Endothelial cell of umbilical vein (primary cell): ENCODE data around the gene ARFGAP3. TPM values are rescaled to one million over a fixed set of nuclear protein-coding genes. Genes with fewer than 3 reads are reported as not detected.

Source experiments
- BruUV-seq: library from RNA; stranded (reverse); fragments of 400-500 nt; replicated peaks from 2 replicates; lab custom pipeline; 2021; lab: Mats Ljungman, UMichigan
- CTCF ChIA-PET: fragments of 300-600, 350-600 bp; sonication (Branson Sonifier 250); formaldehyde crosslinking; loops from one replicate; lab custom pipeline; 2021; ENCODE audit warnings: antibody characterized with exemption, inconsistent platforms; lab: Charles Lee
- POLR2A ChIA-PET: fragments of 300-600, 350-600 bp; sonication (Branson Sonifier 250); formaldehyde crosslinking; loops from one replicate; lab custom pipeline; 2021; ENCODE audit warnings: antibody characterized with exemption, inconsistent platforms; lab: Charles Lee
- DNase-seq: peaks from one replicate; pipeline ENCODE4 v3.0.0-alpha.2; 2011; ENCODE audit warnings: low read depth, low spot score
- FAIRE-seq: peaks from 2 replicates; lab custom pipeline; 2011; peaks lifted over from hg19 to GRCh38; lab: Jason Lieb, UNC
- H2AFZ ChIP-seq: 2 replicates; pipeline ENCODE4 v1.6.0; 2012; ENCODE audit warnings: low read depth, low read length, control low read depth, inconsistent platforms
- H3K27ac ChIP-seq: 2 replicates; pipeline ENCODE4 v1.5.1; 2011; ENCODE audit warnings: low read depth, mild to moderate bottlenecking, control low read depth, low read length, moderate library complexity; ENCODE audit not compliant: insufficient read depth
- H3K27me3 ChIP-seq, 2 experiments: 2 replicates each; pipeline versions ENCODE4 v1.6.0 to v1.6.1; 2011; ENCODE audit warnings: low read length in 2 of 2, mixed read lengths in 1 of 2; ENCODE audit not compliant: control insufficient read depth in 2 of 2, insufficient read depth in 2 of 2
- H3K36me3 ChIP-seq, 2 experiments: 2 replicates in 1 of 2; 3 replicates in 1 of 2; pipeline ENCODE4 v1.5.1; 2011; ENCODE audit warnings: low read length in 2 of 2, mild to moderate bottlenecking in 1 of 2, moderate library complexity in 1 of 2; ENCODE audit not compliant: control insufficient read depth in 2 of 2, insufficient read depth in 2 of 2; ENCODE audit errors: extremely low read depth in 1 of 2
- H3K4me1 ChIP-seq: 3 replicates; pipeline ENCODE4 v1.5.1; 2011; ENCODE audit warnings: mild to moderate bottlenecking, low read length; ENCODE audit not compliant: control insufficient read depth, insufficient read depth; ENCODE audit errors: extremely low read depth
- H3K4me2 ChIP-seq: 2 replicates; pipeline ENCODE4 v1.6.1; 2011; ENCODE audit warnings: low read length, control low read depth, mixed read lengths; ENCODE audit not compliant: insufficient read depth
- H3K4me3 ChIP-seq, 3 experiments: fragments of 200-600 bp in 1 of 3; sonication (generic), shearing (Covaris generic) in 1 of 3; replicated peaks in 1 of 3; 2 replicates each; pipeline ENCODE4 v1.5.1; 2011 to 2016; ENCODE audit warnings: control low read depth in 3 of 3, low read length in 3 of 3, mild to moderate bottlenecking in 2 of 3, inconsistent platforms in 1 of 3, low read depth in 1 of 3, moderate library complexity in 1 of 3; ENCODE audit not compliant: insufficient read depth in 1 of 3
- H3K79me2 ChIP-seq: 2 replicates; pipeline ENCODE4 v1.6.0; 2012; ENCODE audit warnings: low read length, inconsistent platforms; ENCODE audit not compliant: control insufficient read depth, insufficient read depth
- H3K9ac ChIP-seq: replicated peaks from 2 replicates; pipeline ENCODE3; 2011; ENCODE audit warnings: low read length, control low read depth; ENCODE audit not compliant: insufficient read depth; ENCODE audit errors: extremely low read depth
- H3K9me1 ChIP-seq: replicated peaks from 3 replicates; pipeline ENCODE4 v1.6.0; 2011; ENCODE audit warnings: mild to moderate bottlenecking, low read length; ENCODE audit not compliant: control insufficient read depth, insufficient read depth; ENCODE audit errors: extremely low read depth
- H3K9me3 ChIP-seq: replicated peaks from 2 replicates; pipeline ENCODE4 v1.5.1; 2012; ENCODE audit warnings: low read length, inconsistent platforms; ENCODE audit not compliant: control insufficient read depth, insufficient read depth
- H4K20me1 ChIP-seq: replicated peaks from 2 replicates; pipeline ENCODE3; 2011; ENCODE audit warnings: mild to moderate bottlenecking, low read length; ENCODE audit not compliant: control insufficient read depth, insufficient read depth; ENCODE audit errors: extremely low read depth
- CTCF ChIP-seq, 2 donors: IDR thresholded peaks; 1 replicate in 1 of 2; 2 replicates in 1 of 2; pipeline ENCODE4 v1.5.1; 2011; ENCODE audit warnings: low read length in 2 of 2, mild to moderate bottlenecking in 2 of 2, moderate library complexity in 2 of 2, control low read depth in 1 of 2, inconsistent platforms in 1 of 2, low read depth in 1 of 2; ENCODE audit not compliant: insufficient read depth in 1 of 2; ENCODE audit errors: extremely low read depth in 1 of 2
- EZH2 ChIP-seq: IDR thresholded peaks from 2 replicates; pipeline ENCODE4 v1.6.1; 2012; ENCODE audit warnings: borderline replicate concordance, low read depth, mild to moderate bottlenecking, moderate library complexity, low read length, inconsistent platforms; ENCODE audit not compliant: severe bottlenecking
- FOS ChIP-seq: IDR thresholded peaks from 2 replicates; pipeline ENCODE4 v1.6.1; 2011; ENCODE audit warnings: mild to moderate bottlenecking, low read length, moderate library complexity, borderline replicate concordance; ENCODE audit not compliant: insufficient read depth
- GATA2 ChIP-seq: IDR thresholded peaks from 2 replicates; pipeline ENCODE4 v1.7.0; 2011; ENCODE audit warnings: low read depth, mild to moderate bottlenecking, moderate library complexity, mixed read lengths, low read length; ENCODE audit not compliant: insufficient read length, insufficient read depth
- JUN ChIP-seq: IDR thresholded peaks from 2 replicates; pipeline ENCODE4 v1.6.1; 2011; ENCODE audit warnings: borderline replicate concordance, low read depth; ENCODE audit not compliant: insufficient read length, insufficient read depth
- MYC ChIP-seq: IDR thresholded peaks from one replicate; pipeline ENCODE4 v1.6.1; 2011; ENCODE audit warnings: mild to moderate bottlenecking, low read depth, low read length
- POLR2A ChIP-seq: IDR thresholded peaks from 2 replicates; pipeline ENCODE4 v1.6.1; 2012; ENCODE audit warnings: low read depth, mild to moderate bottlenecking, control low read depth, low read length
- POLR2AphosphoS5 ChIP-seq: IDR thresholded peaks from 2 replicates; pipeline ENCODE4 v1.6.1; 2012; ENCODE audit warnings: low read depth, mild to moderate bottlenecking, control low read depth, low read length, moderate library complexity; ENCODE audit not compliant: insufficient read depth
- dilution Hi-C: fragments of 300-500 bp; cut with MboI; formaldehyde crosslinking; loops from one replicate; pipeline ENCODE4 v1.15.0; 2019; ENCODE audit warnings: low sequenced_read_pairs; ENCODE audit not compliant: extremely low pct_ligation_motif_present
- intact Hi-C: fragments of 100-400 bp; cut with micrococcal nuclease; formaldehyde crosslinking; loops from one replicate; pipeline ENCODE4 v1.10.0; 2022
- polyA plus RNA-seq, 4 experiments: library from polyadenylated mRNA; depleted of rRNA in 3 of 4; stranded (reverse) in 3 of 4; unstranded in 1 of 4; fragments of >200 nt; gene quantifications; 2 replicates each; pipeline versions ENCODE4 v1.2.1 to v1.2.3, GENCODE V29; 2011 to 2012; ENCODE audit warnings: missing spikeins in 1 of 4
- total RNA-seq: library from RNA; stranded (reverse); gene quantifications from 2 replicates; pipeline ENCODE4 v1.2.3, GENCODE V29; 2021
- TF ChIP-seq, protein P1 (sequence below): IDR thresholded peaks from 2 replicates; pipeline ENCODE4 v1.6.1; 2011; ENCODE audit not compliant: insufficient read depth, insufficient read length

Gene ARFGAP3
- total and polyA plus RNA-seq, 2 donors (not counting 3 experiments of a cell fraction or from before 2014, with no cell fraction given): 29.1 to 33.4 TPM

DNA sequence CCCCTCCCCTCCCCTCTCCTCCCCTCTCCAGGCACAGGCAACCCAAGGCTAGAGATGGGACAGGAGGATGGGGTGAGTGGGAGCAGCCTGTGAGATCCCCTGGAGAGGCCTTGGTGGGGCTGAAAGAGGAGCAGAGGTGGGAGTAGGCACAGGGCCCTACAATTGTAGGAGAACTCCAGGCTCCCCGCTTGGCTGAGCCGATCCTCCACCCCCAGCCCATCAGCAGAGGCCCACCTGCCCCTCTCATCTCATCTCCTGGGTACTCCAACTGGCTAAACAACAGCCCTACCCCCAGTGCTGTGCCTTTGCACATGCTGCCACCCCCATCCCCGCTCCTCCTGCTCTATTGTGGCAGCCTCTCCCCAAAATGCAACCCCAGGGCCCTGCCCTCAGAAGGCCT is 84.4 kb downstream of the ARFGAP3 start:
- ChIA-PET CTCF (no interaction called here), POLR2A (no interaction called here)
- H3K79me2 ChIP-seq: no peaks in the 10 kb centered on the region
- no peaks in the 10 kb centered on the region for H3K27me3 ChIP-seq
- H3K4me2 ChIP-seq: no peak overlapping the region
- no peak overlapping the region for H3K27ac ChIP-seq
- DNase-seq (no peak), FAIRE-seq (no peak)
- H4K20me1 ChIP-seq: no peaks in the 10 kb centered on the region
- TF ChIP-seq MYC (no peak), POLR2AphosphoS5 (no peak), JUN (no peak), EZH2 (no peak), POLR2A (no peak), FOS (no peak), GATA2 (no peak), CTCF (IDR thresholded peaks at IDR 0.05; ENCODE audit: extremely low read depth in 1 of 2, insufficient read depth in 1 of 2, low read depth in 1 of 2, low read length in 2 of 2) (no peak)
- TF ChIP-seq, protein P1, sequence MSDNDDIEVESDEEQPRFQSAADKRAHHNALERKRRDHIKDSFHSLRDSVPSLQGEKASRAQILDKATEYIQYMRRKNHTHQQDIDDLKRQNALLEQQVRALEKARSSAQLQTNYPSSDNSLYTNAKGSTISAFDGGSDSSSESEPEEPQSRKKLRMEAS: no peak
- no peaks in the 10 kb centered on the region for H3K4me1 ChIP-seq
- H3K9ac ChIP-seq: no peak overlapping the region
- H3K9me1 ChIP-seq: no peaks in the 10 kb centered on the region
- no TSS peak for BruUV-seq
- H3K36me3 ChIP-seq: no peaks in the 10 kb centered on the region
- H3K9me3 ChIP-seq: no peaks in the 10 kb centered on the region
- dilution Hi-C loops: no loop called here
- no peak overlapping the region for H3K4me3 ChIP-seq
- H2AFZ ChIP-seq: no peak overlapping the region
- intact Hi-C loops: no loop called here
